ENCODE data around the gene PRXL2B.

DNA sequence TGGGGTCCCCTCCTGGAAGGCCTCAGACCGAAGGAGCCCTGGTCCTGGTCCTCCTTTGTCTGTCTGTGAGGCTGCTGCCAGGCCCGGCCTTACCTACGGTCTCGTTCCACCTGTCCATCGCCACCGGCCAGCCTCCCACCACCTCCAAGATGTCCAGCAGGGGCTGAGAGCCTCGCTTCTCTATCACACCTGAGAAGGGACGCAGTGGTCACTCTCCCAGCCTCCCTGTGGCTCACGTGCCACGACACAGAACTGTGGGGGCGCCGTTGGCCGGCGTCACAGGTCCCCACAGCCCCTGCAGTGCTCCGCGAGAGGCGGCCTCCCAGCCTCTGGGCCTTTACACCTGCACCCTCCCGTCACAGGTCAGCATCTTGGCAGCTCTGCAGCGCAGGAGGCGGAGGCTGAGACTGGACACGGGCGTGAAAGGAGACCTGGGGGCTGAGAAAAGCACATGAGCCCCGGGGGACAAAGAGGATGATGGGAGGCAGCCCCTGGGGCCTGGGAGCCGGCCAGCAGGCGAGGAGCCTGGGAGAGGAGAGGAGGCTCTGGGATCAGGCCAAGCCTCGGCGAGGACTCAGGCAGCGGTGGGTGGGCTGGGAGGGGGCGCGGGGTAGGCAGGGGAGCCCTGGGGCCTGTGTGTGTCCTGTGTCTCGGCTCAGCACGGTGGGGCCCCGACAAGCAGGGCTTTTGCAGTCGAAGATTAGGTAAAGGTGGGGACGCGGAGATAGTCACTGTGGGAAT, 20.5 kb downstream of the PRXL2B start:
- TF ChIP-seq CTCF (IDR thresholded peaks at IDR 0.05 in 4 of 5, conservative IDR thresholded peaks at IDR 0.05 in 1 of 5) (no peak), POLR2A (IDR thresholded peaks at IDR 0.05) (no peak)

Measured in gastrocnemius medialis (tissue), 4 donors.